Measurements from ENCODE around the gene RFLNA. TPM values are rescaled to one million over a fixed set of nuclear protein-coding genes. Genes with fewer than 3 reads are reported as not detected.
A peak's percentile ranks its signal among the peaks of the same experiment; 100 is the strongest.

The RFLNA gene
- total RNA-seq, 1 donor from 2014 or later, result 1.0 TPM

DNA sequence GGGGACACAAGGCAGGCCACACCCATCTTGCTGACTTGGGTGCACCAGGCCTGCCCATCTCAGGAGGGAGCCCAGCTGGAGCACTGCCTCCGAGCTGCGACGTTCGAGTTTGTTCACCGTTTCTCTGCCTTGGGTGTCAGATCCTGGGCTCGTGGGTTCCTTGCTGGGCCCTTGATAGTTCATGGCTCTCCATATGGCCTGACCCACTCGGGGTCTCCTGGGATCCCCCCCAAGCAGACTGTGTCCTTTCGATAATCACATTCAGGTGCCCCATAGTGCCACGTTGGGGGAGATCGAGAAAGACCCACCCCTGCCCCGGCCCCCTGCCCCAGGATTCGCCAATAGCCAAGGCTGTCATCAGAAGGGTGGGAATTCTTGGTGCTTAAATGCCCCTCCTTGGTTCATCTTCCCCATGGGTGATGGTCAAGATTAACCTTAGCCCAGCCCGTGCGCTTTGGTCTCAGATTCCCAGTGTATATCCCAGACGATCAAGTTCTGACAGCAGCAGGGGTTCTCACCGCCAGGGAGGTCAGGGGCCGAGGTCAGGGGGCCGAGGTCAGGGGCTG, 7.4 kb downstream of the RFLNA start:
- ATAC-seq, result no peak
- no peak for DNase-seq
- no peak overlapping the region for H3K27ac ChIP-seq
- no peaks in the 10 kb centered on the region for H3K9me3 ChIP-seq
- TF ChIP-seq, protein P1, sequence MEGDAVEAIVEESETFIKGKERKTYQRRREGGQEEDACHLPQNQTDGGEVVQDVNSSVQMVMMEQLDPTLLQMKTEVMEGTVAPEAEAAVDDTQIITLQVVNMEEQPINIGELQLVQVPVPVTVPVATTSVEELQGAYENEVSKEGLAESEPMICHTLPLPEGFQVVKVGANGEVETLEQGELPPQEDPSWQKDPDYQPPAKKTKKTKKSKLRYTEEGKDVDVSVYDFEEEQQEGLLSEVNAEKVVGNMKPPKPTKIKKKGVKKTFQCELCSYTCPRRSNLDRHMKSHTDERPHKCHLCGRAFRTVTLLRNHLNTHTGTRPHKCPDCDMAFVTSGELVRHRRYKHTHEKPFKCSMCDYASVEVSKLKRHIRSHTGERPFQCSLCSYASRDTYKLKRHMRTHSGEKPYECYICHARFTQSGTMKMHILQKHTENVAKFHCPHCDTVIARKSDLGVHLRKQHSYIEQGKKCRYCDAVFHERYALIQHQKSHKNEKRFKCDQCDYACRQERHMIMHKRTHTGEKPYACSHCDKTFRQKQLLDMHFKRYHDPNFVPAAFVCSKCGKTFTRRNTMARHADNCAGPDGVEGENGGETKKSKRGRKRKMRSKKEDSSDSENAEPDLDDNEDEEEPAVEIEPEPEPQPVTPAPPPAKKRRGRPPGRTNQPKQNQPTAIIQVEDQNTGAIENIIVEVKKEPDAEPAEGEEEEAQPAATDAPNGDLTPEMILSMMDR (IDR thresholded peaks at IDR 0.05), result no peak
- no peaks in the 10 kb centered on the region for H3K4me1 ChIP-seq
- no peak overlapping the region for H3K4me3 ChIP-seq
- peaks cover 8% of the 10 kb centered on the region for H3K27me3 ChIP-seq
- intact Hi-C loops (cut with DNase I), result no loop called here
- H3K36me3 ChIP-seq, result no peaks in the 10 kb centered on the region

- H3K4me1 ChIP-seq, result no peaks in the 10 kb centered on the region
- no peak overlapping the region for H3K4me3 ChIP-seq
- H3K27ac ChIP-seq, result no peak overlapping the region
- no peaks in the 10 kb centered on the region for H3K9me3 ChIP-seq
- intact Hi-C loops (cut with DNase I), result no loop called here
- ATAC-seq, result no peak
- peaks cover 8% of the 10 kb centered on the region for H3K27me3 ChIP-seq
- no peak for DNase-seq
- no peaks in the 10 kb centered on the region for H3K36me3 ChIP-seq
- TF ChIP-seq, protein P1 (IDR thresholded peaks at IDR 0.05), result no peak
Observed at GRCh38 chr12:124302807-124303578, 8.1 kb downstream of the RFLNA start.

DNA sequence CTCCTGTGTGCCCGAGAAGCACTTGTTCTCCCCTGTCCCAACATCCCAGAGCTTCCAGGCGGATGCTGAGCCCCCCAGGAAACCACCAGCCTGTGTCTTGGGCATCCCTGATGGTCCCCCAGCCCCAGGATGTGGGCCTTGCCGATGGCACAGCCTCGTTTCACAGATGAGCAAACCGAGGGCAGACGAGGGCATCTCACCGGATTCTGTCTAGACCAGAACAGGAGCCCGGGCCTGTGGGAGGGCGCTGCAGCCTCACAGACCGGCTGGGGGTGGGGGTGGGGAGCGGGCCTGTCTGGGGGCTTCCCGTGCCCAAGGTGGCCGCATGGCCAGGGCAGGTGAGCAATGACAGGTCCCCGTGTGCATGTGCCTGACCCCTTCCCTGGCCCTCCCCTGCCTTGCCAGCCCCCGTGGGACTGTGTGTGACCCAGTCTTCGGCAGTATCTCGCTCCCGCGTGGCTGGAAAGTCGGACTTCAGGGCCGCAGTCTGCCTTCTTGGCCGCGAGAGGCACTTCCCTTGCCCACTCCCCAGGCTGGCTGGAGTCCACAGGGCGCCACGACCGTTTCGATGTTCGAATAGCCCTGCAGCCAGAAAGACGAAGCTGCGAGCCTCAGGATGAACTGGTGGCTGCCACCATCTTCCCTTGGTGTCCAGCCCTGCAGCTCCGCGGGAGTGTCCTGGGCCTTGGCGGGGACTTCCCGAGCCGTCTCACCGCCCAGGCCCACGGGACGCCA, 8.9 kb downstream of the RFLNA start:
- Histone ChIP-seq H3K27me3 (peaks cover 4% of the 10 kb centered on the region), H3K4me3 (no peak overlapping the region), H3K4me1 (no peaks in the 10 kb centered on the region), H3K36me3 (no peaks in the 10 kb centered on the region), H3K9me3 (no peaks in the 10 kb centered on the region), H3K27ac (no peak overlapping the region)
- intact Hi-C loops (cut with DNase I), result no loop called here
- ATAC-seq (peak; percentile 4), DNase-seq (no peak)
- TF ChIP-seq, protein P1 (IDR thresholded peaks at IDR 0.05), result no peak

GRCh38 chr12:124304314-124304790, 9.5 kb downstream of the RFLNA start:
- Histone ChIP-seq H3K36me3 (no peaks in the 10 kb centered on the region), H3K4me3 (no peak overlapping the region), H3K4me1 (no peaks in the 10 kb centered on the region), H3K9me3 (no peaks in the 10 kb centered on the region), H3K27me3 (no peaks in the 10 kb centered on the region), H3K27ac (no peak overlapping the region)
- ATAC-seq, result no peak
- intact Hi-C loops (cut with DNase I), result no loop called here
- DNase-seq, result no peak
- TF ChIP-seq, protein P1 (IDR thresholded peaks at IDR 0.05), result no peak

- DNase-seq, result no peak
Observed at GRCh38 chr12:124305136-124305535, 10.2 kb downstream of the RFLNA start.

More at GRCh38 chr12:124305136-124305535, 10.2 kb downstream of the RFLNA start:
- H3K4me1 ChIP-seq, result no peaks in the 10 kb centered on the region
- intact Hi-C loops (cut with DNase I), result no loop called here
- no peaks in the 10 kb centered on the region for H3K9me3 ChIP-seq
- H3K27ac ChIP-seq, result no peak overlapping the region
- TF ChIP-seq, protein P1 (IDR thresholded peaks at IDR 0.05), result no peak
- no peaks in the 10 kb centered on the region for H3K27me3 ChIP-seq
- no peaks in the 10 kb centered on the region for H3K36me3 ChIP-seq
- ATAC-seq, result no peak
- H3K4me3 ChIP-seq, result no peak overlapping the region
